HepG2 (cell line): ENCODE results near the gene CRYGA. TPM values are rescaled to one million over a fixed set of nuclear protein-coding genes. Genes with fewer than 3 reads are reported as not detected.

Experiments
- ATRX ChIP-seq: sonication (generic); formaldehyde crosslinking; IDR thresholded peaks from 2 replicates; pipeline ENCODE4 v1.4.0; 2020; ENCODE audit warnings: missing genetic modification reagents, borderline replicate concordance
- GATAD1 ChIP-seq: IDR thresholded peaks from 2 replicates; pipeline ENCODE4 v1.6.1; 2016; ENCODE audit warnings: missing genetic modification reagents, missing compliant biosample characterization
- NCOR1 ChIP-seq: fragments of 200-600 bp; sonication (generic); IDR thresholded peaks from 2 replicates; pipeline ENCODE4 v1.7.0; 2017; ENCODE audit warnings: antibody characterized with exemption, low read length, borderline replicate concordance
- NRL ChIP-seq: sonication (generic); formaldehyde crosslinking; IDR thresholded peaks from 2 replicates; pipeline ENCODE4 v1.5.0; 2020; ENCODE audit warnings: missing genetic modification reagents, mild to moderate bottlenecking, moderate library complexity, borderline replicate concordance
- PHF8 ChIP-seq: sonication (generic); formaldehyde crosslinking; IDR thresholded peaks from 2 replicates; pipeline ENCODE4 v1.5.0; 2020; ENCODE audit warnings: missing genetic modification reagents
- RXRA ChIP-seq: sonication (generic); formaldehyde crosslinking; IDR thresholded peaks from 2 replicates; pipeline ENCODE4 v1.5.1; 2020; ENCODE audit warnings: missing genetic modification reagents
- RXRB ChIP-seq: IDR thresholded peaks from 2 replicates; pipeline ENCODE4 v1.6.1; 2016; ENCODE audit warnings: borderline replicate concordance, missing genetic modification reagents, missing compliant biosample characterization
- SMARCC2 ChIP-seq: fragments of 450-650 bp; IDR thresholded peaks from 2 replicates; pipeline ENCODE4 v1.6.1; 2017; ENCODE audit warnings: antibody characterized with exemption, mild to moderate bottlenecking
- XRCC5 ChIP-seq: fragments of 200-400 bp; formaldehyde crosslinking; optimal IDR thresholded peaks from 2 replicates; pipeline ENCODE3; 2017; ENCODE audit warnings: mild to moderate bottlenecking, low read length
- ZNF264 ChIP-seq: sonication (generic); formaldehyde crosslinking; IDR thresholded peaks from 2 replicates; pipeline ENCODE4 v1.4.0; 2020; ENCODE audit warnings: missing genetic modification reagents
- ZNF333 ChIP-seq: sonication (generic); formaldehyde crosslinking; IDR thresholded peaks from 2 replicates; pipeline ENCODE4 v1.4.0; 2020; ENCODE audit warnings: mild to moderate bottlenecking, missing genetic modification reagents, borderline replicate concordance
- ZNF367 ChIP-seq: sonication (generic); formaldehyde crosslinking; IDR thresholded peaks from 2 replicates; pipeline ENCODE4 v1.4.0; 2020; ENCODE audit warnings: missing genetic modification reagents, borderline replicate concordance
- ZNF839 ChIP-seq: sonication (generic); formaldehyde crosslinking; IDR thresholded peaks from 2 replicates; pipeline ENCODE4 v1.4.0; 2020; ENCODE audit warnings: missing genetic modification reagents, mild to moderate bottlenecking, borderline replicate concordance
- ZNF891 ChIP-seq: sonication (generic); formaldehyde crosslinking; IDR thresholded peaks from 2 replicates; pipeline ENCODE4 v1.5.0; 2020; ENCODE audit warnings: mild to moderate bottlenecking, missing genetic modification reagents
- polyA plus RNA-seq, 8 experiments: library from polyadenylated mRNA; depleted of rRNA in 3 of 8; stranded (reverse) in 7 of 8; unstranded in 1 of 8; fragments of >200 nt; fragmentation: Illumina TruSeq in 4 of 8; extraction: Trizol in 4 of 8; gene quantifications; 2 replicates each; pipeline versions ENCODE4 v1.2.1 to v1.2.3, GENCODE V29; 2011 to 2016; ENCODE audit warnings: low read depth in 4 of 8, missing spikeins in 1 of 8, mixed read lengths in 1 of 8; ENCODE audit not compliant: insufficient read depth in 1 of 8
- total RNA-seq, 5 experiments: library from RNA; depleted of rRNA; stranded (reverse); fragments of >200 nt; fragmentation: Illumina TruSeq; extraction: Trizol; gene quantifications; 2 replicates each; pipeline ENCODE4 v1.2.3, GENCODE V29; 2016; ENCODE audit warnings: low read depth in 1 of 5
- TF ChIP-seq, protein P1 (sequence below): IDR thresholded peaks from 2 replicates; pipeline ENCODE4 v1.6.1; 2012; ENCODE audit warnings: inconsistent platforms
- TF ChIP-seq, protein P2 (sequence below): IDR thresholded peaks from 2 replicates; pipeline ENCODE4 v1.6.1; 2016; ENCODE audit warnings: low read depth, control low read depth
- TF ChIP-seq, protein P3 (sequence below): sonication (generic); formaldehyde crosslinking; IDR thresholded peaks from 2 replicates; pipeline ENCODE4 v1.4.0; 2020; ENCODE audit warnings: missing genetic modification reagents, borderline replicate concordance
- TF ChIP-seq, protein P4 (sequence below): IDR thresholded peaks from 2 replicates; pipeline ENCODE4 v1.6.1; 2012; ENCODE audit warnings: low read depth, low read length, improper control_type of control experiment
- TF ChIP-seq, protein P5 (sequence below): sonication (generic); formaldehyde crosslinking; IDR thresholded peaks from 2 replicates; pipeline ENCODE4 v1.4.0; 2020; ENCODE audit warnings: missing genetic modification reagents, low read depth, mild to moderate bottlenecking, borderline replicate concordance

The CRYGA gene
- total and polyA plus RNA-seq, 2 of the 13 experiments (the other 11 are each of a cell fraction or from before 2014, with no cell fraction given) = not detected

DNA sequence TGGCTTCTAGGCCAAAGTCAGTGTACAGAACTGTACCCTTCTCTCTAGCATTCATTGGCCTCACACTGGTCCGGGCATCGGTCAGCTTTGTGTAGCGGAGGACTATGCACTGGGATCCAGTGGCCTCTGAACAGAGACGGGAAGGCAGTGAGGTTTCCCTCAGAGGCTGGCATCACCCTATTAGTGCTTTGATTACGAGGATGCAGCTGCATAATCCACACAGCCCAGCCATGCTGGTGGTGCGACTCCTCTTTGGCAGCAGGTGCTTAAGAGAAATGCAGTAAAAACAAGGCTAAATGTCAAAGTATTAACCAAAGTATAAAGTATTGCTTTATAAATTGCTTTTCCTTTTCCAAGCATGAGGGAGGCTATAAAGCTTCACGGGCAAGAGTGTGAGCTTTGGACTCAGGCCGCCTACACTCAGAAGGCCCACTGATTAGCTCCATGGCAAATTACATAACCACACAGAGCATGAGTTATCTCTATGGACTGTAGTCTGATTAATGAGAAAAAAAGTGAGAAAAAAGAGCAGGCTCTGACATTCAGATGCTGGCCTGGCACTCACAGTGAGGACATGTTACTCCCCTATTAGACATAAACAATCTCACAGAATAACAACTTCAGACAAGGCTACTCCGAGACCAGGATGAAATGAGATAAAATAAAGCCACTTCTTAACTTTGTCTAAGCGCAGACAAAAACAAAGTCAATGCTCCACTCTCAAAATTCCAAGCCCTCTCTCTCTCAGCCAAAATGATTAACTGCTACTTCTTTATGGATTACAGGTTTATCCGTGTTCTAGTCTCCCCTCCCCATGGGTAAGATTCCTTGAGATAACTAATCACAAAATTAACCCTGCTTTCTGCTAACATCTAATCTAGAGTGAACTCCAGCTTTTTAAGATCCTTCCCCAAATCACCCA lies 27.3 kb downstream of the CRYGA start (continued):
- TF ChIP-seq, protein P1, sequence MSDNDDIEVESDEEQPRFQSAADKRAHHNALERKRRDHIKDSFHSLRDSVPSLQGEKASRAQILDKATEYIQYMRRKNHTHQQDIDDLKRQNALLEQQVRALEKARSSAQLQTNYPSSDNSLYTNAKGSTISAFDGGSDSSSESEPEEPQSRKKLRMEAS = peak; percentile 40
- TF ChIP-seq ZNF839 (CRISPR knock-in tag) (no peak), ZNF367 (CRISPR knock-in tag) (no peak), RXRA (CRISPR knock-in tag) (no peak; the same call in none of the 2 replicates), NCOR1 (peak; percentile 73; the same call in 1 of the 2 replicates), XRCC5 (no peak), GATAD1 (CRISPR knock-in tag) (peak; percentile 24; the same call in 1 of the 2 replicates), ZNF891 (CRISPR knock-in tag) (0 out of 2 replicates have a peak, but pooled peaks have one; percentile 52), ZNF264 (CRISPR knock-in tag) (peak; percentile 81; the same call in 1 of the 2 replicates), ATRX (CRISPR knock-in tag) (no peak), ZNF333 (CRISPR knock-in tag) (no peak), SMARCC2 (no peak), NRL (CRISPR knock-in tag) (0 out of 2 replicates have a peak, but pooled peaks have one; percentile 66), PHF8 (CRISPR knock-in tag) (0 out of 2 replicates have a peak, but pooled peaks have one; percentile 24), RXRB (peak; percentile 79; the same call in 1 of the 2 replicates)
- TF ChIP-seq, protein P2, sequence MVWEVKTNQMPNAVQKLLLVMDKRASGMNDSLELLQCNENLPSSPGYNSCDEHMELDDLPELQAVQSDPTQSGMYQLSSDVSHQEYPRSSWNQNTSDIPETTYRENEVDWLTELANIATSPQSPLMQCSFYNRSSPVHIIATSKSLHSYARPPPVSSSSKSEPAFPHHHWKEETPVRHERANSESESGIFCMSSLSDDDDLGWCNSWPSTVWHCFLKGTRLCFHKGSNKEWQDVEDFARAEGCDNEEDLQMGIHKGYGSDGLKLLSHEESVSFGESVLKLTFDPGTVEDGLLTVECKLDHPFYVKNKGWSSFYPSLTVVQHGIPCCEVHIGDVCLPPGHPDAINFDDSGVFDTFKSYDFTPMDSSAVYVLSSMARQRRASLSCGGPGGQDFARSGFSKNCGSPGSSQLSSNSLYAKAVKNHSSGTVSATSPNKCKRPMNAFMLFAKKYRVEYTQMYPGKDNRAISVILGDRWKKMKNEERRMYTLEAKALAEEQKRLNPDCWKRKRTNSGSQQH (CRISPR knock-in tag) = 0 out of 2 replicates have a peak, but pooled peaks have one; percentile 47
- TF ChIP-seq, protein P3, sequence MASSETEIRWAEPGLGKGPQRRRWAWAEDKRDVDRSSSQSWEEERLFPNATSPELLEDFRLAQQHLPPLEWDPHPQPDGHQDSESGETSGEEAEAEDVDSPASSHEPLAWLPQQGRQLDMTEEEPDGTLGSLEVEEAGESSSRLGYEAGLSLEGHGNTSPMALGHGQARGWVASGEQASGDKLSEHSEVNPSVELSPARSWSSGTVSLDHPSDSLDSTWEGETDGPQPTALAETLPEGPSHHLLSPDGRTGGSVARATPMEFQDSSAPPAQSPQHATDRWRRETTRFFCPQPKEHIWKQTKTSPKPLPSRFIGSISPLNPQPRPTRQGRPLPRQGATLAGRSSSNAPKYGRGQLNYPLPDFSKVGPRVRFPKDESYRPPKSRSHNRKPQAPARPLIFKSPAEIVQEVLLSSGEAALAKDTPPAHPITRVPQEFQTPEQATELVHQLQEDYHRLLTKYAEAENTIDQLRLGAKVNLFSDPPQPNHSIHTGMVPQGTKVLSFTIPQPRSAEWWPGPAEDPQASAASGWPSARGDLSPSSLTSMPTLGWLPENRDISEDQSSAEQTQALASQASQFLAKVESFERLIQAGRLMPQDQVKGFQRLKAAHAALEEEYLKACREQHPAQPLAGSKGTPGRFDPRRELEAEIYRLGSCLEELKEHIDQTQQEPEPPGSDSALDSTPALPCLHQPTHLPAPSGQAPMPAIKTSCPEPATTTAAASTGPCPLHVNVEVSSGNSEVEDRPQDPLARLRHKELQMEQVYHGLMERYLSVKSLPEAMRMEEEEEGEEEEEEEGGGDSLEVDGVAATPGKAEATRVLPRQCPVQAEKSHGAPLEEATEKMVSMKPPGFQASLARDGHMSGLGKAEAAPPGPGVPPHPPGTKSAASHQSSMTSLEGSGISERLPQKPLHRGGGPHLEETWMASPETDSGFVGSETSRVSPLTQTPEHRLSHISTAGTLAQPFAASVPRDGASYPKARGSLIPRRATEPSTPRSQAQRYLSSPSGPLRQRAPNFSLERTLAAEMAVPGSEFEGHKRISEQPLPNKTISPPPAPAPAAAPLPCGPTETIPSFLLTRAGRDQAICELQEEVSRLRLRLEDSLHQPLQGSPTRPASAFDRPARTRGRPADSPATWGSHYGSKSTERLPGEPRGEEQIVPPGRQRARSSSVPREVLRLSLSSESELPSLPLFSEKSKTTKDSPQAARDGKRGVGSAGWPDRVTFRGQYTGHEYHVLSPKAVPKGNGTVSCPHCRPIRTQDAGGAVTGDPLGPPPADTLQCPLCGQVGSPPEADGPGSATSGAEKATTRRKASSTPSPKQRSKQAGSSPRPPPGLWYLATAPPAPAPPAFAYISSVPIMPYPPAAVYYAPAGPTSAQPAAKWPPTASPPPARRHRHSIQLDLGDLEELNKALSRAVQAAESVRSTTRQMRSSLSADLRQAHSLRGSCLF (CRISPR knock-in tag) = no peak
- TF ChIP-seq, protein P4, sequence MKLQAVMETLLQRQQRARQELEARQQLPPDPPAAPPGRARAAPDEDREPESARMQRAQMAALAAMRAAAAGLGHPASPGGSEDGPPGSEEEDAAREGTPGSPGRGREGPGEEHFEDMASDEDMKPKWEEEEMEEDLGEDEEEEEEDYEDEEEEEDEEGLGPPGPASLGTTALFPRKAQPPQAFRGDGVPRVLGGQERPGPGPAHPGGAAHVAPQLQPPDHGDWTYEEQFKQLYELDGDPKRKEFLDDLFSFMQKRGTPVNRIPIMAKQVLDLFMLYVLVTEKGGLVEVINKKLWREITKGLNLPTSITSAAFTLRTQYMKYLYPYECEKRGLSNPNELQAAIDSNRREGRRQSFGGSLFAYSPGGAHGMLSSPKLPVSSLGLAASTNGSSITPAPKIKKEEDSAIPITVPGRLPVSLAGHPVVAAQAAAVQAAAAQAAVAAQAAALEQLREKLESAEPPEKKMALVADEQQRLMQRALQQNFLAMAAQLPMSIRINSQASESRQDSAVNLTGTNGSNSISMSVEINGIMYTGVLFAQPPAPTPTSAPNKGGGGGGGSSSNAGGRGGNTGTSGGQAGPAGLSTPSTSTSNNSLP = peak; percentile 21; the same call in 1 of the 2 replicates
- TF ChIP-seq, protein P5, sequence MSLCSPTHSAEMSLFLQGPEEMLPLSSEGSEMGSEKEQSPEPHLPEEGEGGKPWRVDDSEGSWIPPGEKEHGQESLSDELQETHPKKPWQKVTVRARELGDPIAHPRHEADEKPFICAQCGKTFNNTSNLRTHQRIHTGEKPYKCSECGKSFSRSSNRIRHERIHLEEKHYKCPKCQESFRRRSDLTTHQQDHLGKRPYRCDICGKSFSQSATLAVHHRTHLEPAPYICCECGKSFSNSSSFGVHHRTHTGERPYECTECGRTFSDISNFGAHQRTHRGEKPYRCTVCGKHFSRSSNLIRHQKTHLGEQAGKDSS (CRISPR knock-in tag) = no peak
